ENCODE data around the gene SLIT3.

GRCh38 chr5:168766426-168766700 lies 534.6 kb downstream of the SLIT3 start:
- TF ChIP-seq CTCF (IDR thresholded peaks at IDR 0.05) (no peak), POLR2A (IDR thresholded peaks at IDR 0.05) (no peak)

Data from breast epithelium (tissue), 3 donors.